GM21529 (cell line): ENCODE data around the gene P3H3.

Source experiments
- ATAC-seq: cut with Tn5 transposase; IDR thresholded peaks from one replicate; pipeline ENCODE4 v1.9.1; 2021; ENCODE audit not compliant: unreplicated experiment

Gene P3H3

GRCh38 chr12:6799147-6799546 is 29.1 kb upstream of the P3H3 start:
- ATAC-seq: no peak

- ATAC-seq: no peak
Observed at GRCh38 chr12:6807170-6807569, 21.0 kb upstream of the P3H3 start.

- ATAC-seq: no peak
Observed at GRCh38 chr12:6809056-6809455, 19.2 kb upstream of the P3H3 start.

DNA sequence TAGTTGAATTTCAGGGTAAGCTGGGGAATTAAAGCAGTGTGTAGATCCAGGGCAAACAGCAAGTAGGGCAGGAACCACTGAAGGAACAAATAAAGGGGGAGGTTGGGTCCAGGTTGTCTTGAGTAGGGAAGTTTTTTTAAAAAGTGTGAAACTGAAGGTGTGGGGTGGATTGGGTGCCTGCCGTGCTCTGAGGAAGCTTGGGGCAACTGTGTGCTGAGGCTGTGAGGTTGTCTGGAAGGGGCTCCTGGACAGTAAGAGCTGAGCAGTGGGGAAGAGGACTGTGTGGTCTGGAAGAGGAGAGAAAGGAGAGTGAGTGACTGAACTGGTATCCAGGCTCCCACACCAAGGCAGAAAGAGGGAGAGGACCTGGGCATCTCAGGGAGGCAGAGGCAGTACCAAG is 17.4 kb upstream of the P3H3 start:
- ATAC-seq: no peak

GRCh38 chr12:6813363-6813762 is 14.8 kb upstream of the P3H3 start:
- no peak for ATAC-seq

DNA sequence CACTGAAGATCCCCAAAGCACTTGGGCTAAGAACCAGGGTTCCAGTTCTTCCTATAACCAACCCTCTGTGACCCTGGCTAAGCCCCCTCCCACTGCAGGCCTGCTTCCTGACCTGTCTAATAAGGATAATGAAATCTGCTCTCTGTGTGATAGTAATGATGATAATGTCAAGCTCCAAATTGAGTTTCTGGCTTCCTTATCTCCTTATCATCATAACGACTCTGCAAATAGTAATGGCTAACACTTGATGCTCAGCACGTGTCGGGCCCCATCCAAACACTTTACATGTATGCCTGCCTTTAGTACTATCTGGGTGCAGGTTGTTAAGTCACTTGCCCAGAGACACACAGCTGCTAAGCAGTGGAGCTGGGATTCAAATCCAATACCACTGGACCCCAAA is 11.6 kb upstream of the P3H3 start:
- no peak for ATAC-seq

DNA sequence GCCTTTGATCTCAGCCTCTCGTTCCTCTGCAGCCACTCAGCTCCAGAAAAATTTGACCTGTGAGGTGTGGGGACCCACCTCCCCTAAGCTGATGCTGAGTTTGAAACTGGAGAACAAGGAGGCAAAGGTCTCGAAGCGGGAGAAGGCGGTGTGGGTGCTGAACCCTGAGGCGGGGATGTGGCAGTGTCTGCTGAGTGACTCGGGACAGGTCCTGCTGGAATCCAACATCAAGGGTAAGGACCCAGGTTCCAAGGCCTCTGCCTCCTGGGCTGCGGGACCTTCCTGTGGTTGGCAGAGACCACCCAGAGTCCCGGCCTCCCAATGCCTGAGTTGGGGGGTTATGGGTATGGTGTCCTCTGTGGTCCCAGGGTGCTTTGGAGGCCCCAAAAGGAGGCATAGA is 11.1 kb upstream of the P3H3 start:
- no peak for ATAC-seq

DNA sequence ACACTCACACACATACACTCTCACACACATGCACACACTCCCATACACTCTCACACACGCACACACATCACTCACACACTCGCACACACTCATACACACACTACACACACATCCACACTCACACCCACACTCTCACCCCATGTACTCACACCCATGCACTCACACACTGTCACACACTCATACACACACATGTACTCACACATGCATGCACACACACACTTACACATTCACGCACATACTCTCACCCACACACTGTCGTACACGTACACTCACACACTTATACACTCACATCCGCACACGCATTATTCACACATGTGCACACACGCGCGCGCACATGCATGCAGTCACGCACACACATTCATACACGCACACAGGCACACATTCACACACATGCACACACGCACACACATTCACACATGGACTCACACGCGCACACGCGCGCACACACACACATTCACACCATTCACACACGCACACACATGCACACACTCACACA is 10.5 kb upstream of the P3H3 start:
- no peak for ATAC-seq

DNA sequence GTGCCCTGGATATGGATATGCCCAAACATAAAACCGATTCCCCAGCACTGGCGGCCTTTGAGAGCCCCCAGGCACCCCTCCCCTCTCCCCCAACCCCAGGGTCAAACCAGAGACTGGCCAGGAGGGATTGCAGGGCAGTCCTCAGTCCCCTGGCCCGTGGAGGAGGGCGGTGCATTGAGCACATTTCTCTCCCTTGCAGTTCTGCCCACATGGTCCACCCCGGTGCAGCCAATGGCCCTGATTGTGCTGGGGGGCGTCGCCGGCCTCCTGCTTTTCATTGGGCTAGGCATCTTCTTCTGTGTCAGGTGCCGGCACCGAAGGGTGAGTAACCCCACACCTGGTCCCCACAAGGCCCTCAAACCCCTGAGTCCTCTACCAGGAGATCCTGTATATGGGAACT is 10.0 kb upstream of the P3H3 start:
- ATAC-seq: no peak

- no peak for ATAC-seq
Observed at GRCh38 chr12:6818645-6819044, 9.6 kb upstream of the P3H3 start.

DNA sequence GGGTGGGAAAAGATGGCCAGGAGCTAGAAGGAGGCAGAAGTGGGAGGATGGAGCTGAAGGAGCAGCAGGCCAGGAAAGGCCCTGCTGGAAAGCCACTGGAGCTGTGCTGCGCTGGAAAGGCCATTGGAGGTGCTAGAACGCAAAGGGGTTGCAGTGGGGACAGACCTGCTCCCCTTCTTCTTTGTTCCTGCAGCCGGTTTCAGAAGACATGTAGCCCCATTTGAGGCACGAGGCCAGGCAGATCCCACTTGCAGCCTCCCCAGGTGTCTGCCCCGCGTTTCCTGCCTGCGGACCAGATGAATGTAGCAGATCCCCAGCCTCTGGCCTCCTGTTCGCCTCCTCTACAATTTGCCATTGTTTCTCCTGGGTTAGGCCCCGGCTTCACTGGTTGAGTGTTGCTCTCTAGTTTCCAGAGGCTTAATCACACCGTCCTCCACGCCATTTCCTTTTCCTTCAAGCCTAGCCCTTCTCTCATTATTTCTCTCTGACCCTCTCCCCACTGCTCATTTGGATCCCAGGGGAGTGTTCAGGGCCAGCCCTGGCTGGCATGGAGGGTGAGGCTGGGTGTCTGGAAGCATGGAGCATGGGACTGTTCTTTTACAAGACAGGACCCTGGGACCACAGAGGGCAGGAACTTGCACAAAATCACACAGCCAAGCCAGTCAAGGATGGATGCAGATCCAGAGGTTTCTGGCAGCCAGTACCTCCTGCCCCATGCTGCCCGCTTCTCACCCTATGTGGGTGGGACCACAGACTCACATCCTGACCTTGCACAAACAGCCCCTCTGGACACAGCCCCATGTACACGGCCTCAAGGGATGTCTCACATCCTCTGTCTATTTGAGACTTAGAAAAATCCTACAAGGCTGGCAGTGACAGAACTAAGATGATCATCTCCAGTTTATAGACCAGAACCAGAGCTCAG is 8.8 kb upstream of the P3H3 start:
- ATAC-seq: no peak

DNA sequence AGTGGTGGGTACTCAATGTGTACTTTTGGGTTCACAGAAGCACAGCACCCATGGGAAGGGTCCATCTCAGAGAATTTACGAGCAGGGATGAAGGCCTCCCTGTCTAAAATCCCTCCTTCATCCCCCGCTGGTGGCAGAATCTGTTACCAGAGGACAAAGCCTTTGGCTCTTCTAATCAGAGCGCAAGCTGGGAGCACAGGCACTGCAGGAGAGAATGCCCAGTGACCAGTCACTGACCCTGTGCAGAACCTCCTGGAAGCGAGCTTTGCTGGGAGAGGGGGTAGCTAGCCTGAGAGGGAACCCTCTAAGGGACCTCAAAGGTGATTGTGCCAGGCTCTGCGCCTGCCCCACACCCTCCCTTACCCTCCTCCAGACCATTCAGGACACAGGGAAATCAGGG is 8.0 kb upstream of the P3H3 start:
- ATAC-seq: no peak

DNA sequence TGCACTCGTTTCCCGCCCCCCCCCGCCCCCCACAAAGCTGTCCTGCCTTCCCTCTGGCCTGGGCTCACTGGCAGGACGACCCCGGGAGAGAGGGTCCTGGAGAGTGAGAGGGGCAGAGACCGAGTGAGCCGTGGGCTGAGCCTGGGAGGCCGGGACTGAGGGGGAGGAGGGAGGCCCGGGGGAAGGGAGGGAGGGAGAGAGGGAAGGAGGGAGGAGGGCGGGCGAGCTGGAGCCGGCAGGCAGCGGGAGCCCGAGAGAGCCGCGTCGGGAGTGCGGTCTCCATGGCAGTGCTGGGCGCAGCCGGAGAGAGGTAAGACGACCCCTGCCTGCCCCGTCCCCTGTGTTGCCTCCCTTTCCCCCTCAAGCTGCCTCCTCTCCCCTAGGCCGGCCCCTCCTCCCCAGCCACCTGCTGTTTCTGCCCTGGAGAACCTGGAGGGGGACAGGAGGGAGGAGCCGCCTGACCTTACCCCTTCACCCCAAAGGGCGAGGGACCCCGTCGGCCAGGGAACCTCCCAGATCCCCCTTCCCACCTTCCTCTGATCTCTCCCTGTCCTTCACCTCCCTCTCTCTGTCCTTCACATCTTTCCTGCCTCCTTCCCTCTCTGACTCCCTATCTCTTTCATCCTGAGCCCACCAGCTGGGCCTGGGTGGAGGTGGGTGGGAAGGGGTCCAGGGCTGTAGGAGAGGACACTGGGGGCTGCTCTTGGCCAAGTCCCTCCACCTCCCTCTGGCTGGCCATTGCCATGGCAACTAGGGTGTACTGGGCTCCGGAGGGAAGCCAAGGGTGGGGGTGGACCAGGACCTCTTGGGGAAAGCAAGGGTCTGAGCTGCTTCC is 6.4 kb upstream of the P3H3 start, which contains the start of gene GPR162:
TSS of gene GPR162 (plus strand) at position 231 of the 835 bp plus-strand sequence. CDS start 2,078 bp downstream, outside the sequence.
- ATAC-seq: no peak

GRCh38 chr12:6822426-6823135 is 5.6 kb upstream of the P3H3 start:
- ATAC-seq: no peak

DNA sequence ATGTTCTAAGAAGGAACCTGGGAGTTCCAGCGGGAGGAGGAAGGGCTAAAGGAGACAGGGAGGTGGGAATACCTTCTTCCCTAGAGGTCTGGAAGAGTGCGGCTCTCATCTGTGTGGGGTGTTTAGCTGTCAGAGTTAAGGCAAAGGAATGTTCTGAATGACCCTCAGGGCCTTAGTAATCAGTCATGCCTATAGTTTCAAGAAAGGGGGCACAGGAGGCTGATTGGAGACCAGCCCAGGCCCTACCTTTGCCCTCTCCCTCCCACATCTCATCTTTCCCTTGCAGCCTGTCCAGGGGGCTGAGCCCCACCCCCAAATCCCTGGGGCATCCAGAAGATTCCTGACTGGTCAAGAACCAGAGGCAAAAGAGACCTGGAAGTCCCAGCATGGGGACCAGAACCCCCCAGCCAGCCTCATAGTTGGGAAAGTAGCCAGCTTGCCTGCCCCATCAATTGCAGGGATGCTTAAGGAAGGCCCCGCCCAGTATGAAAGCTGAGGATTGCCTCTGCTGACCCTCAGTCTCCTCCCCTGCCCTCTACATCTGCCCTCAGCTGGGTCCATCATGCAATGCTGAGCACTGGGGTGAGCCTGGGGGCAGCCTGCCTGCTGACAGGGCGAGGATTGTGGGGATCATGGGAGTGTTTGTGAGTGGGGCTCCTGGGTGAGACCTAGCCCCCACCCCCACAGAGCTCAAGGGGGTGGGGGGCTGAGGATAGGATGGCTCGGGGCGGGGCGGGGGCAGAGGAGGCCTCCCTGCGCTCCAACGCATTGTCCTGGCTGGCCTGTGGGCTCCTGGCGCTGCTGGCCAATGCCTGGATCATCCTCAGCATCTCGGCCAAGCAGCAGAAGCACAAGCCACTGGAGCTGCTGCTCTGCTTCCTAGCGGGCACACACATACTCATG is 4.8 kb upstream of the P3H3 start:
- no peak for ATAC-seq

DNA sequence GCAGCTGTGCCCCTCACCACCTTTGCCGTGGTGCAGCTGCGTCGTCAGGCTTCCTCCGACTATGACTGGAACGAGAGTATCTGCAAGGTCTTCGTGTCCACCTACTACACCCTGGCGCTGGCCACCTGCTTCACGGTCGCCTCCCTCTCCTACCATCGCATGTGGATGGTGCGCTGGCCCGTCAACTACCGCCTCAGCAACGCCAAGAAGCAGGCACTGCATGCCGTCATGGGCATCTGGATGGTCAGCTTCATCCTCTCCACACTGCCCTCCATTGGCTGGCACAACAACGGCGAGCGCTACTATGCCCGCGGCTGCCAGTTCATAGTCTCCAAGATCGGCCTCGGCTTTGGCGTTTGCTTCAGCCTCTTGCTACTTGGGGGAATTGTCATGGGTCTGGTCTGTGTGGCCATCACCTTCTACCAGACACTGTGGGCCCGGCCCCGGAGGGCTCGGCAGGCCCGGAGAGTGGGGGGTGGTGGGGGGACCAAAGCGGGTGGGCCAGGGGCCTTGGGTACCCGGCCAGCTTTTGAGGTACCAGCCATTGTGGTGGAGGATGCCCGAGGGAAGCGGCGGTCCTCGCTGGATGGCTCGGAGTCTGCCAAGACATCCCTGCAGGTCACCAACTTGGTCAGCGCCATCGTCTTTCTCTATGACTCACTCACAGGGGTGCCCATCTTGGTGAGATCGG is 4.0 kb upstream of the P3H3 start:
- no peak for ATAC-seq

- no peak for ATAC-seq
Observed at GRCh38 chr12:6824901-6825381, 3.3 kb upstream of the P3H3 start.

DNA sequence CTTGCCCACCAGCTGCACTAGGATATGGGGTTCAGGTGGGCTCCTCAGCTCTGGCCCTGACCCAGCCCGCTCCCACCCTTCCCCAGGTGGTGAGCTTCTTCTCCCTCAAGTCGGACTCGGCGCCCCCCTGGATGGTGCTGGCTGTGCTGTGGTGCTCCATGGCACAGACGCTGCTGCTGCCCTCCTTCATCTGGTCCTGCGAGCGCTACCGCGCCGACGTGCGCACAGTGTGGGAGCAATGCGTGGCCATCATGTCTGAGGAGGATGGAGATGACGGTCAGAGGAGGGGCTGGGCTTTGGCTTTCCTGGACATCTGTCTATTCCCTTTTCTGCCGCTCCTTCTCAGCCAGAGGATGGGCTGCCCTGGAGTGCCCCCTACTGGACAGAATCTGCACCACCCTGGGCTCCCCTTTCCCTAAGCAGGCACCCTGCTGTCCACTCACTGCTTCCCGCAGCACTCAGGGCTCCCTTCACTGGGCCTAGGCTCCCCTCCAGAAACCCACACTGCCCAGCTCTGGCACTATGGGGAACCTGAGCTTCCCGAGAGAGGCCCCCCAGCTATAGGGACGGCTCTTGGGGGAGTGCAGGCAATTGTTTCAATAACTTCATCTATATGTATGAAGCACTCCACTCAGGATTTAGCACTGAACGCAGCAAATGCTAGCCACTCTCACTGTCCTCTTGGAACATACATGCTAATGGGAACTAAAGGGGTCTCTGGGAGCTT is 2.6 kb upstream of the P3H3 start:
- no peak for ATAC-seq
